K562 (cell line): Measurements from ENCODE around the gene LDB1. TPM values are rescaled to one million over a fixed set of nuclear protein-coding genes. Genes with fewer than 3 reads are reported as not detected.
A peak's percentile ranks its signal among the peaks of the same experiment; 100 is the strongest.

Experiments
- ARID1B ChIP-seq: fragments of 450-650 bp; IDR thresholded peaks from 2 replicates; pipeline ENCODE4 v1.6.1; 2016; ENCODE audit warnings: antibody characterized with exemption, mild to moderate bottlenecking, inconsistent platforms
- ATF7 ChIP-seq: fragments of 450-650 bp; IDR thresholded peaks from 2 replicates; pipeline ENCODE4 v1.7.1; 2014; ENCODE audit warnings: mild to moderate bottlenecking, moderate library complexity
- CBFA2T3 ChIP-seq: fragments of 450-650 bp; IDR thresholded peaks from 2 replicates; pipeline ENCODE4 v1.6.1; 2017
- KDM5B ChIP-seq: fragments of 200-600 bp; sonication (generic); IDR thresholded peaks from 2 replicates; pipeline ENCODE4 v1.6.1; 2012; ENCODE audit warnings: low read depth, mild to moderate bottlenecking, moderate library complexity, low read length, control low read depth, inconsistent platforms; ENCODE audit not compliant: insufficient replicate concordance
- KLF13 ChIP-seq: fragments of 450-650 bp; IDR thresholded peaks from 2 replicates; pipeline ENCODE4 v1.6.1; 2016; ENCODE audit warnings: missing genetic modification characterization, low read depth, mild to moderate bottlenecking, missing compliant biosample characterization, moderate library complexity, borderline replicate concordance
- MYNN ChIP-seq, 2 experiments: sonication (generic); formaldehyde crosslinking in 1 of 2; IDR thresholded peaks; 2 replicates each; pipeline versions ENCODE4 v1.5.0 to v1.6.1; 2016 to 2020; ENCODE audit warnings: antibody characterized with exemption in 1 of 2, missing genetic modification reagents in 1 of 2
- NR3C1 ChIP-seq: sonication (generic); formaldehyde crosslinking; IDR thresholded peaks from 2 replicates; pipeline ENCODE4 v1.8.1; 2022; ENCODE audit warnings: missing genetic modification reagents
- PHF8 ChIP-seq: fragments of 200-600 bp; sonication (generic); IDR thresholded peaks from 2 replicates; pipeline ENCODE4 v1.6.1; 2012; ENCODE audit warnings: mixed run types, mild to moderate bottlenecking, inconsistent platforms, low read length, moderate library complexity, borderline replicate concordance
- POLR2A ChIP-seq: fragments of 450-650 bp; conservative IDR thresholded peaks from 2 replicates; pipeline ENCODE4 v1.6.1; 2016
- POLR2AphosphoS2 ChIP-seq: IDR thresholded peaks from 2 replicates; pipeline ENCODE4 v1.6.1; 2012; ENCODE audit warnings: low read length, improper control_type of control experiment
- POLR2G ChIP-seq: fragments of 200-400 bp; formaldehyde crosslinking; IDR thresholded peaks from 2 replicates; pipeline ENCODE4 v1.6.1; 2017; ENCODE audit warnings: low read depth, mild to moderate bottlenecking, antibody characterized with exemption, low read length, moderate library complexity
- POLR3A ChIP-seq: IDR thresholded peaks from 2 replicates; pipeline ENCODE4 v1.6.1; 2011; ENCODE audit warnings: borderline replicate concordance, mild to moderate bottlenecking, moderate library complexity; ENCODE audit not compliant: insufficient read length, insufficient read depth; ENCODE audit errors: extremely low read depth
- SIN3B ChIP-seq: fragments of 450-650 bp; IDR thresholded peaks from 2 replicates; pipeline ENCODE4 v1.6.1; 2017; ENCODE audit warnings: low read depth, mild to moderate bottlenecking, moderate library complexity
- SMARCE1 ChIP-seq: fragments of 450-650 bp; IDR thresholded peaks from 2 replicates; pipeline ENCODE4 v1.7.1; 2016; ENCODE audit warnings: mild to moderate bottlenecking
- SP1 ChIP-seq: sonication (generic); formaldehyde crosslinking; IDR thresholded peaks from 2 replicates; pipeline ENCODE4 v1.8.1; 2022; ENCODE audit warnings: mild to moderate bottlenecking, missing genetic modification reagents
- ZNF134 ChIP-seq: fragments of 250-450 bp; sonication (Bioruptor Pico); conservative IDR thresholded peaks from 2 replicates; pipeline ENCODE4 v1.4.0; 2020
- ZNF197 ChIP-seq: fragments of 200-800 bp; sonication (Bioruptor generic); IDR thresholded peaks from 2 replicates; pipeline ENCODE4 v1.6.1; 2016; ENCODE audit warnings: low read depth, missing genetic modification characterization, missing compliant biosample characterization
- ZNF778 ChIP-seq: fragments of 450-650 bp; formaldehyde crosslinking; IDR thresholded peaks from 2 replicates; pipeline ENCODE4 v1.4.0; 2020; ENCODE audit warnings: mild to moderate bottlenecking, moderate library complexity
- polyA plus RNA-seq, 8 experiments: library from polyadenylated mRNA; depleted of rRNA in 4 of 8; stranded (reverse) in 5 of 8; unstranded in 3 of 8; fragments of >200 nt; fragmentation: Nextera tagmentation in 2 of 8; fragmentation: Illumina TruSeq in 1 of 8; extraction: Ambion mirVana in 2 of 8; extraction: Trizol in 1 of 8; gene quantifications; 2 replicates each; pipeline versions ENCODE4 v1.2.1 to v1.2.3, GENCODE V29; 2011 to 2014; ENCODE audit warnings: inconsistent platforms in 1 of 8, missing spikeins in 1 of 8
- total RNA-seq, 7 experiments: library from RNA; depleted of rRNA in 6 of 7; stranded (reverse); fragments of >200 nt in 6 of 7; fragmentation: Illumina TruSeq in 2 of 7; extraction: Trizol in 2 of 7; gene quantifications; 2 replicates each; pipeline versions ENCODE4 v1.2.1 to v1.2.3, GENCODE V29; 2011 to 2021; ENCODE audit warnings: low replicate concordance in 1 of 7
- TF ChIP-seq, protein P1 (sequence below): fragments of 200-800 bp; sonication (Bioruptor generic); IDR thresholded peaks from 2 replicates; pipeline ENCODE4 v1.6.1; 2017; ENCODE audit warnings: missing genetic modification characterization, missing compliant biosample characterization
- TF ChIP-seq, protein P2 (sequence below): fragments of 450-650 bp; formaldehyde crosslinking; IDR thresholded peaks from 2 replicates; pipeline ENCODE4 v1.4.0; 2022; ENCODE audit warnings: missing genetic modification characterization

Gene LDB1
- total and polyA plus RNA-seq, 9 of the 15 experiments (the other 6 are each of a cell fraction or from before 2014, with no cell fraction given): 1.9 to 137 (median 105) TPM

DNA sequence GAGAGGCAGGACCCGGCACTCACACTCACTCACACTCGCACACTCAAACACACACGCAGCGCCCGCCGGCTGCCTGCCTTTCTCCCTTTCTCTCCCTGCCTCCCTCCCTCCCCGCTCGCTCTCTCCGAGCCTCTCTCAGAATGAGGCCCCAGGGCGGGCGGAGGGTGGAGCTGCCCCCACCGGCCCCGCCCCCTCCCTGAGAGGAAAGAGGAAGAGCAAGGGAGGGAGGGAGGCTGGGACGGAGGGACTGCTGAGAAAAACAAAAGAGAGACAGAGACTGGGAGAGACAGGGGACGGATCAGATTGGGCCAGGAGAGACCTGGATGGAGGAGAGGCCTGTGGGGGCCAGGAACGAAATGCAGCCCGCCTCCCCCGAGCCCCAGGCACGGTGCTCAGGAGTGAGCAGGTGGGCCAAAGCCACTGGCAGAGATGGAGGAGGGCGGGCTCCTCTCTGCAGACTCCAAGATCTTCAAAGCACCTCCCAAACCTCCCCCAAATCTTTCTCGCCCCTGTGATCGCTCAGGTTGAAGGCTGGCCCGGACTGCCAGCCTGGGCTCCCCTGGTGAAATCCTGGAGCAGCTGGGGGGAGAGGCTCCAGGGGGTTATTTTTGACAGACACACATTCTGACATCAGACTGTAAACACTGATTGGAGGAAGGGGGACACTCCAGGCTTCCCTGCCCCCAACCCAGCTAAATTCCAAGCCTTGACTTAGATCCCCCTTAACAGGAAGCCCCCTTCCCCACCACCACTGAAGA is 5.1 kb downstream of the LDB1 start (continued):
- TF ChIP-seq POLR2AphosphoS2 (peak; percentile 53; the same call in 1 of the 2 replicates), ZNF197 (CRISPR knock-in tag) (no peak), POLR2A (peak; percentile 75), KLF13 (tag) (0 out of 2 replicates have a peak, but pooled peaks have one; percentile 37), SIN3B (no peak), ARID1B (0 out of 2 replicates have a peak, but pooled peaks have one; percentile 17), ATF7 (no peak; the same call in 1 of the 2 replicates), POLR3A (no peak), POLR2G (peak; percentile 74), CBFA2T3 (no peak), ZNF134 (CRISPR knock-in tag) (no peak), KDM5B (peak; percentile 59), PHF8 (0 out of 2 replicates have a peak, but pooled peaks have one; percentile 28), ZNF778 (CRISPR knock-in tag) (no peak), NR3C1 (no peak), SMARCE1 (no peak), MYNN (IDR thresholded peaks at IDR 0.05) (peak; percentile 43; the same call in 1 of the 2 replicates), MYNN (CRISPR knock-in tag; IDR thresholded peaks at IDR 0.05) (no peak), SP1 (CRISPR knock-in tag) (peak; percentile 49; the same call in 1 of the 2 replicates)
- TF ChIP-seq, protein P1, sequence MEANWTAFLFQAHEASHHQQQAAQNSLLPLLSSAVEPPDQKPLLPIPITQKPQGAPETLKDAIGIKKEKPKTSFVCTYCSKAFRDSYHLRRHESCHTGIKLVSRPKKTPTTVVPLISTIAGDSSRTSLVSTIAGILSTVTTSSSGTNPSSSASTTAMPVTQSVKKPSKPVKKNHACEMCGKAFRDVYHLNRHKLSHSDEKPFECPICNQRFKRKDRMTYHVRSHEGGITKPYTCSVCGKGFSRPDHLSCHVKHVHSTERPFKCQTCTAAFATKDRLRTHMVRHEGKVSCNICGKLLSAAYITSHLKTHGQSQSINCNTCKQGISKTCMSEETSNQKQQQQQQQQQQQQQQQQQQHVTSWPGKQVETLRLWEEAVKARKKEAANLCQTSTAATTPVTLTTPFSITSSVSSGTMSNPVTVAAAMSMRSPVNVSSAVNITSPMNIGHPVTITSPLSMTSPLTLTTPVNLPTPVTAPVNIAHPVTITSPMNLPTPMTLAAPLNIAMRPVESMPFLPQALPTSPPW (CRISPR knock-in tag): peak; percentile 93
- TF ChIP-seq, protein P2, sequence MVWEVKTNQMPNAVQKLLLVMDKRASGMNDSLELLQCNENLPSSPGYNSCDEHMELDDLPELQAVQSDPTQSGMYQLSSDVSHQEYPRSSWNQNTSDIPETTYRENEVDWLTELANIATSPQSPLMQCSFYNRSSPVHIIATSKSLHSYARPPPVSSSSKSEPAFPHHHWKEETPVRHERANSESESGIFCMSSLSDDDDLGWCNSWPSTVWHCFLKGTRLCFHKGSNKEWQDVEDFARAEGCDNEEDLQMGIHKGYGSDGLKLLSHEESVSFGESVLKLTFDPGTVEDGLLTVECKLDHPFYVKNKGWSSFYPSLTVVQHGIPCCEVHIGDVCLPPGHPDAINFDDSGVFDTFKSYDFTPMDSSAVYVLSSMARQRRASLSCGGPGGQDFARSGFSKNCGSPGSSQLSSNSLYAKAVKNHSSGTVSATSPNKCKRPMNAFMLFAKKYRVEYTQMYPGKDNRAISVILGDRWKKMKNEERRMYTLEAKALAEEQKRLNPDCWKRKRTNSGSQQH: no peak
